HT-29 (cell line): ENCODE results near the gene TTC16. TPM values are rescaled to one million over a fixed set of nuclear protein-coding genes. Genes with fewer than 3 reads are reported as not detected.

Experiments used
- DNase-seq: peaks from one replicate; pipeline ENCODE4 v3.0.0-alpha.2; 2015; ENCODE audit warnings: low spot score
- total RNA-seq: library from RNA; depleted of rRNA; stranded (reverse); fragments of >200 nt; shearing (Covaris generic); gene quantifications from 2 replicates; pipeline ENCODE4 v1.2.3, GENCODE V29; 2014

The TTC16 gene
- total RNA-seq, 1 experiment from 2014 or later: not detected

DNA sequence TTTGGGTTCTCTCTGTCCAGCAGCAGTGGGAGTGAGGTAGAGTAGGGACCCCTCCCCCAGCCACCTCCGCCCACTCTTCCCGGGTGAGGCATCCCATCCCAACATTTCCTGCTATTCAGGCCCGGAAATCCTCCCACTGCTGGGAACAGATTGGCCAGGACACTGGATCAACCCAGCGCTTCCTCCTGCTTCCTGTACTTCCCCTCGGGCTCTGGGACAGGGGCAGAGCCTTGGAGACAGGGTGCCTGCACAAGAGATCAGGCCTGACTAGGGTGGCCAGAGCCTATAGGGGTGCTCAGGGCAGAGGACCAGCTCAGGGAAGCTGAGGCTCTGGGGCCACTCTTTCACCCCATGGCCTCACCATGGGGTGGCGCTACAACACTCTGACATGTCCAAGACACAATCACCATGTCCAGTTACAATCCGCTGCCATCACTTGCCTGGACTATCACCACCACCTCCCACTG is 48.1 kb downstream of the TTC16 start:
- peak; percentile 23 for DNase-seq

DNA sequence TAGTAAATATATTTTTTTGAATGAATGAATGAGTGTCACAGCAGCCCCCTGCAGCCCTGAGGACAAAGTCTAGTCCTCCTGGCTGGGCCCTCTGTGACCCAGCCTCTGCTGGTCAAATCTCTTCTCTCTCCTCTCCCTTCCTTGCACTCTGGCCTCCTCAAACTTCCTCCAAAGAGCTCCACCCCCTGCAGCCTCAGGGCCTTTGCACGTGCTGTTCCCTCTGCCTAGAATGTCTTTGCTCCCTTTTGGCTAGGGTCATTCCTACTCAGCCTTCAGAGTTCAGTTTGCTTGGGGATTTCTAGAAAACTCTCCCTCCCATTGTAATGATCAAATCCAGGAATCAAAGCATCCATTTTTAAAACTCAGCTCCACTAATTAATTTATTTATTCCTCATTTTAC is 49.5 kb downstream of the TTC16 start:
- no peak for DNase-seq

DNA sequence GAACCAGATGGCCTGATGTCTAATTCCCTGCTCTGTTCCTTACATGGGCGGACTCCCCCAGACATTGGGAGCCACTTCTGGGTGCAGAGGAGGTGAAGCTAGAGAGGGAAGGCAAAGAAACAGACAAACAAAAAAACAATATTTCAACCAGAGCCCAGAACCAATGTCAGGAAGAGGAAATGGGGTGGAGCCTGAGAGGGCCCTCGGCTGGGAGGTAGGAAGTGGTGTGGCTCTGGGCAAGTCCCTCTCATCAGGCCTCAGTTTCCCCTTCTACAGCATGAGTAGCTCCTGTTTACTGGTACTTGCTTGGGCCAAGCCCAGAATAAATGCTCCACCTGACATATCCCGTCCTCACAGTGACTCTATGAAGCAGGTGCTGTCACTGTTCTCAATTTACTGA is 51.5 kb downstream of the TTC16 start:
- no peak for DNase-seq

DNA sequence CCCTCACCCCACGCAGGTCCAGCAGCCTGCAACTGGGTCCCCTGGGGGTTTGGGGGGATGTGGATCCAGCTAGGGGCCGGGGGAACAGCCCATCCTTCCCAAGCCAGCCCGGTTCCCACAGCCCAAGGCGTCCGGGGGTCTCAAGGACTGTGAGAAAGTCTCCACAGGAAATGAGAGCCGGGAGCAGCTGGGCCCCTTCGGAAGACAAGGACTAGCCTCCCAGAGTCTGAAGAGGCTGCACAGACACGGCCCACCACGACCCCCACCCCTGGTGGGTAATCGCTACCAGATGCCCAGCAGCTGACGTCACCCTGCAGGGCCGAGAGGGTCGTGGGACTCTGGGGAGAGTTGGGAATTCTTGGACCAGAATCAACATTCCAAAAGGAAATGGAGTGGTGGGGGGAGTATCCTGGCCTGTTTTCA is 52.0 kb downstream of the TTC16 start:
- no peak for DNase-seq

DNA sequence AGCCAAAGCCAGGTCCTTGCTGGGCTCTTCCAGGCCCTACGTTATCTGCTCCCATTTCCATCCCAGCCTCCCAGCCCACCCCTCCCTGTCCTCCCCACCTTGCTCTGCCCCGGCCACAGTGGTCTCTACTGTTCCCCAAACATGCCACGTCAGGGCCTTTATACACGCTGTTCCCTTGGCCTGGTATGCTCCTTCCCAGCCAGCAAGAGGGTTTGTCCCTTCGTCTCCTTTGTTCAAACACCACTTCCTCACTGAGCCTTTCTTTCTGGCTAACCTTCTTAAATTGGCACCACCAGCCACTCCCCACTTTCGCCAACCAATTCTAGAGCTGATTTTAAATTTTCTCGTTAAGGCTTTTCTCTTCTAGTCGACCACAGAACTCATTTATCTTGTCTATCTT is 52.8 kb downstream of the TTC16 start:
- no peak for DNase-seq

DNA sequence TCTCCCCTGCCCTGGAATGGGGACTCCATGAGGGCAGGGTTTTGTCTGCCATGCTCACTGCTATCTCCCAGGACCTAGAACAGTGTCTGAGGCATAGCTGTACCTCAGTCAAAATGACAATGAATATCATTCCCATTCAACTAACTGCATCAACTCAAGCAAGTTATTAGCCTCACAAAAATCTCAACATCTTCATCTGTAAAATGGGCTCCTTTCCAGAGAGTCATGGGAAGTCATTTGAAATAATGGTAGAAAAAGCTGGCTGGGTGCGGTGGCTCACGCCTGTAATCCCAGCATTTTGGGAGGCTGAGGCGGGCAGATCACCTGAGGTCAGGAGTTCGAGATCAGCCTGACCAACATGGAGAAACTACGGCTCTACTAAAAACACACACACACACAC is 53.2 kb downstream of the TTC16 start:
- DNase-seq: no peak

DNA sequence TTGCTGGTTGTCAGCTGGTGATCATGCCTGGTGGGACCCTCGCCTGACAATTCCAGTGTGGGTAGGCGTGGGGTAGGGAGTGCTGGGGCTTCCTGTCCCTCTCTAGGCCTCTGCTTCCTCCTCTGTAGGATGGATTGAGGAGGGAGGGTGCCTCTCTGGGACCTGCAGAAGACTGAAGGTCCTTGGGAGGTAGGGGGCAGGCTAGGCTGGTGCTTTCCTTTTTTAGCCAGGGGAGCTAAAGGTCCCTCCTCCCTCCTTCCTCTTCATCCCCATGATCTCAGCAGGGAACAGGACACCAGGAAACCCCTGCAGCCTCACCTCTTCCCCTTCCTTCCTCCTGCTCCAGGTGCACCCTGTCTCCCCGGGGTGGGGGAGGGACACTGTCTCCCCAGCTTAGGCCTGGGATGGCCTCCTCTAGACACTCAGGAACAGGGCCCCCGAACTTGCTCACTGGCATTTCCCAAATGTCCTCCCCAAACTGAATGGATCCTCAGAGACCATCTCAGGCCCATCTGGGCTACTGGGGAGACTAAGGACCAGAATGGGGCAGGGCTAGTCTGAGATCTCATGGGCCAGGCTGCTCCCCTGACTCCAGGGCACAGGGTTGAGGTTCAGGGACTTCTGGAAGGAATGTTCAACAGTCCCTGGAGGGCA is 54.2 kb downstream of the TTC16 start:
- DNase-seq: no peak

DNA sequence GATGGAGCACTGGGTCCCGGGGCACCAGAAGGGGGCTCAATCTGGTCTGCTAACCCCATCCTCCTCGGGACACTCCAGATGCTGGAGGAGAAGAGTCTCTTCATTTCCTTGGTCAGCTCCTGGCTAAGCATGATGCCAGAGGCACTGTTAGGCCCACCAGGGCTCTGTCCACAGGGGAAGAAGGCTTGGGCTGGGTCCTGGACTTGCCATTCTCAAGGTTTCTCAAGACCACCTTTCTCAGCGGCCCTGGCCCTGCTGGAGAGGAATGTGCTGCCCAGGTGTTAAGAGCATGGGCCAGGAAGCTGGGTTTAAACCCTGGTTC is 54.7 kb downstream of the TTC16 start:
- DNase-seq: no peak

DNA sequence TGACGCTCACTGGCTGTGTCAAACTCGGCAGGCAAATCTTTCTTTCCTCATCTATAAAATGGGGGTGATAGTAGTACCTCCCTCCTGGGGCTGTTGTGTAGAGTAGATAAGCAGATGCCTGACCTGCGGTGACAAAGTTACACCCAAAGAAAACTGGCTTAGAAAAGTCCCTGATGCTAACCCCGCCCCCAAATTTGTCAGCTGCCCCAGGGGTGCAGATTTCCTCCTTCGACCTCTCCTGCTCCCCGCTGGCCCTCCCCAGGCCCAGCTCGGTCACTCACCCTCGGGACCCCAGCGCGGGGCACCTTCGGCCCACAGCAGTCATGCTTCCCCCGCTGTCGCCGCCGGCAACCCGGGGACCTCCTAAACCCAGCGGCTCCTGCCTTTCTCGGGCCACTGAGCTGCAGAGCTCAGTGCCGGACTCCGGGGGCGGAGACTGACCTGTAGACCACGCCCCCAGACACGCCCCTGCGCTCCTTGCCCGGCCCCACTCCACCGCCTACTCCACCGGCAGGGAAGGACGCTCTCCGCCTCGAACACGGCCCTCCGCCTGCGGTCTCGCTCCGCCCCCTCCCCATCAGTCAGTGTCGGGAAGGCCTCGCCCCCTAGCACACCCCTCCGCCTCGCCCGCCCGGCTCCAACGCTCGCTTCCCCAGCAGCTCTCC is 55.2 kb downstream of the TTC16 start:
- DNase-seq: peak; percentile 96

DNA sequence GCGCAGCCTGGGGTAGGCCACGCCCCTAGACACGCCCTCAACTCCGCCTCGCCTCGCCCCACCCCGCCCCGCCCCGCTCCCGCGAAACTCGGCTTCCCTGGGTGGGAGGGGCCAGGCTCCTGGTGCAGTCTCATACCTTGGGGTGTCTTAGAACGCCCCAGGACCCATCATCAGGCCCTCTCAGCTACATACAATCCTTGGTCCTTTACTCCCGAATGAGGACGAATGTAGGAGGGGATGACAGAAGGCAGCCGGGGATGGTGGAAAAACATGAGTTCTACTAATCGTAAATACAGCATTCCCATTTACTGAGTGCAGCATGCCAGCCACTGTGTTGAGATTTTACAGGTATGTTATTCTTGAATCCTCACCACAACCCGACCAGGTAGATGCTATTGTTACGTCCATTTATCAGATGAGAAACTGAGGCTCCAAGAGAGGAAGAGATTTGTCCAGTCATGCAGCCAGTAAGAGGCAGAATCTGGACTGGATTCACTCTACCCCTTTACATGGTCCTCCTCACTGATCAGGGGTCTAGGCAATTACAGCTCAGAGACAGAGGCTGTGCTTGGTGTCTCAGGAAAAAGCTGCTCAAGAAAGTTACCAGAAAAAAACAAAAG is 55.8 kb downstream of the TTC16 start:
- no peak for DNase-seq

DNA sequence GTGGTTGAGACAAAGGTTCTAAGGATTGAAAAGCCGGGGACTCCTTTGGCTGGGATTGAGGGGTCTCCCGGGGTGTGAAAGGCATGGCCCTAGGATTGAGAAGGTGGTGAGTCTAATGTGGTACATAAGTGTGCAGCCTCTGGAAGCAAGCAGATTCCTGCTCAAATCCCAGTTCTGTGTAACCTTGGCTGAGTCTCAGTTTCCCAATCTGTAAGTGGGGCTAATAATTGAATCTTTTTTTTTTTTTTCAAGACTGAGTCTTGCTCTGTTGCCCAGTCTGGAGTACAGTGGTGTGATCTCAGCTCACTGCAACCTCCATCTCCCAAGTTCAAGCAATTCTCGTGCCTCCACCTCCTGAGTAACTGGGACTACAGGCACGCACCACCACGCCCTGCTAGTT is 56.7 kb downstream of the TTC16 start:
- no peak for DNase-seq

DNA sequence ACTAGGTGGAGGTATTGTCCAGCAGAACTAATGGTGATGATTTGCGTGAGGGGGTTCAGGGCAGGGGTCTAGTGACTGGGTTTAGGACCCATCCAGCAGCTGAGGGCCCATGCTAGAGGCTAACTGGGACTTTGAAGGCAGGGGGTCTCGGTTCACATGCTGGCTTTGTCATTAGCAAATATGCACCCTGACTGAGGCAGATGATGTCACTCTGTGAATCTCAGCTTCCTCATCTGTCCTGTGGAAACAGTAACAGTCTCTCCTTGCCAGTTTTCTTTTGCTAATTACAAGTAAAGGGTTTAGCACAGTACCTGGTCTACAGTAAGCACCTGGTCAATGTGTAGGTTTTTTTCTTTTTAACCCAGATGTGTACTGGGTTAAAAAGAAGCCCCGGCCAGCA is 57.4 kb downstream of the TTC16 start:
- DNase-seq: no peak

DNA sequence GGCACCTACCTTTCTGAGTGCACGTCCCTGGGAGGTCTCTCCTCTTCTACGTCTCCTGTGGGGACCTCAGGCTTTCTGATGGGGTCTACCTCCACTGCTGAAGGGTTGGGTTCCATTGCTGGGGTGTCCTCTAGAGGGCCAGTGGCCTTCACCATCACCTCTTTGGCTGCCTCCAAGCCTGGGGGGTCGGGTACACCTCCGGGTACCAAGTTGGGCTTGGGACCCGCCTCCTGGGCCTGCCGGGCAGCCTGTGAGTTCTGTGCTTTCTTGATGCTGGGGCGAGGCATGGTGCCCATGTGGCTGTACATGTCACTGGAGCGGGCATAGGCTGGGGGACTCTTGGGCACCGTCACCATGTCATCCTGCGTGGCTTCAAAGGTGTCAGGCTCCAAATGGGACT is 58.1 kb downstream of the TTC16 start:
- no peak for DNase-seq

DNA sequence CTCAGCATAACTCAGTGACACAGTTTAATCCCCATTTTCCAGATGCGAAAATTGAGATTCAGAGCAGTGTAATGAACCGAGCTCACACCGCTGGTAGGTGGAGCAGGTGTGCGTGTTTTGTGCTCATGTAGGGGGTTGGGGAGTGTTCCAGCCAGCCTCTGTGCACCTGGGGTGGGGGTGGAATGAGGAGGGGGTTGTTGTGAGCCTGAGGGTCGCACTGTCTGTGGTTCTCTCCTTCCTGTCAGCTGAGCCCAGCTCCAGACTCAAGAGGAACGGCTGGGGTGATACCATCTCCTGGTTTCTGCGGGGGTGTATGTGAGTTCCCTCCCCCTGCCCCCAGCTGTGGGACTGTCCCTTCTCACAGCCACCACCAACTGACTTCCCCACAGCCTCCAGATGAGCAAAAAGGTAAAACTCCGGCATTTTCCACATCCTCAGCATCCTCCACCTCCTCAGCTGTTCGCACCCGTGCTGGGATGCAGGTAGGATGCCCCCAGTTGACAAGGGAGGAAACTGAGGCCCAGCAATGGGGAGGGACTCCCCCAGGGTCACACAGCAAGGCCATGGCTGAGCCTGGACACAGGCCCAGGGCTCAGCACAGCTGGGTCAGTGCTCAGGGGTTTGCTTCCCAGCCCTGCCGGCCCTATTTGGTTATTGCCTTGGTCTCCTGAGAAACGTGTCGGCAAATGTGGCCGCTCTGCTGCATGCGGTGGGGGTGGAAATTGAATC is 60.5 kb downstream of the TTC16 start:
- no peak for DNase-seq

DNA sequence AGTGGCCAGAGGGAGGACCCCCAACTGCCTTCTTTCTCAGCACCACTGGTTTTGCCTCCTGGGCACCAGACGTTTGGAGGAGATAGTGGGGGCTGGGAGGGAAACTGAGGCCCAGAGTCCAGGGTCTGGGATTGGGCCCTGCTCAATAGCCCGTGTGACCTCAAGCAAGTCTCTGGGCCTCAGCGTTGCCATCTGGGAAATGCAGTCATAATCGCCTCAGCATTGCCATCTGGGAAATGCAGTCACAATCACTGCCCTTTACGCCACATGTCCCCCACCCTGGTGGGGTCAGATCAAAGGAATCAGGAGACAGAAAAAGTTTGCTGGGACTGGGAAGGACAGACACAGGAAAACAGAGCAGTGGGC is 61.0 kb downstream of the TTC16 start:
- no peak for DNase-seq

DNA sequence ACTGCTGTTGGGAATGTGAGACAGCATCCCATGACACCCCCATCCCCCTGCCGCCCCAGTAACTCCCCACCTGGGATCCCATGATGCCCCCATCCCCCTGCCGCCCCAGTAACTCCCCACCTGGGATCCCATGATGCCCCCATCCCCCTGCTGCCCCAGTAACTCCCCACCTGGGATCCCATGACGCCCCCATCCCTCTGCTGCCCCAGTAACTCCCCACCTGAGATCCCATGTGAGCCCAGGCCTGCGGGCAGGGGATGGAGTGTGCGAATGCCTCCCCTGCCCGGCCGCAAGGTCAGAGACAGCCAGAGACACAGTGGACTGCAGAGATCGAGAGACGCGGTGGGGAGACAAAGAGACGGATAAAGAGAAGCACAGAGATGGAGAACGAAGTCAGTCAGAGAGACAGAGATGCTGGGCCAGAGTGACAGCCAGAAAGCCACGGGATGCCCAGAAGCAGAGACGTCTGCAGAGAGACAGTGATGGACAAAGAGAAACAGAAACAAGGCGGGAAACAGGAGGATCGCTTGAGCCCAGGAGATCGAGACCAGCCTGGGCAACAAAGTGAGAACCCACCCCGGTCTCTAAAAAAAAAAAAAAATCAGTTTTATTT is 61.6 kb downstream of the TTC16 start:
- no peak for DNase-seq

DNA sequence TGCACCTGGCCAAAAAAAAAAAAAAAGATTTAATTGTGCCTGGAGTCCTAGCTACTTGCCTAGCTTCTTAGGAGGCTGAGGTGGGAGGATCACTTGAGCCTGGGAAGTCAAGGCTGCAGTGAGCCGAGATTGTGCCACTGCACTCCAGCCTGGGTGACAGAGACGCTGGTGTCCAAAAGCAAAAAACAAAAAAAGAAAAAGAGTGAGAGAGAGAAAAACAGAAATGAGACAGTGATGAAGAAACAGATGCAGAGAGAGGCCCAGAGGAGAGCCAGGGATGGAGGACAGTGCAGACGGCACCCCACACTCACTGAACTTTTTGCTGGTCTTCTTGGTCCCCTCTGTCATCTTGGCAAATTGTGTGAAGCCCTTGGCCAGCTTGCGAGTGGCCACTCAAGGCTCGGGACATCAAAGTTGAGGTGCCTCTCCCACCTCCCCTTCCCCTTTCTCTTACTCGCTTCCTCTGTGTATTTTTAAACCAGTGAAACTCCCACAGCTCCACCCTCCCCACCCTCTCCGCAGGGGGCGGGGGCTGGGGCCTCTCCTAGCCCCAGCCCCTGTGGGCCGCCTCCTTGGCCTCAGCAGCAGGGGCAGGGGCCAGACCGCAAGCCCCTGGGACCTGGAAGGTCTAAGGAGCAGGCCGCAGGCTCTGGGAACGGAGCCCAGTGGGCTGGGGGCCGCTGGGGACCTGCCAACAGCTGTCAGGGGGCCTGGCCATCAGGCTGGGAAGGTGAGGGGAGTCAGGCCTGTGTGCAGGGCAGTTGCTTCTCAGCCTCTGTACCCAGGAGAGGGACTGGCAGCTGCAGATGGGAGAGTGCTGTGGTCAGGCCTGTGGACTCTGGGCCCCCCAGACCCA is 62.6 kb downstream of the TTC16 start, which contains the start of gene SH2D3C:
TSS of gene SH2D3C (minus strand) at position 387 of the 856 bp plus-strand sequence. CDS start at position 348, 39 bp downstream.
- DNase-seq: no peak

DNA sequence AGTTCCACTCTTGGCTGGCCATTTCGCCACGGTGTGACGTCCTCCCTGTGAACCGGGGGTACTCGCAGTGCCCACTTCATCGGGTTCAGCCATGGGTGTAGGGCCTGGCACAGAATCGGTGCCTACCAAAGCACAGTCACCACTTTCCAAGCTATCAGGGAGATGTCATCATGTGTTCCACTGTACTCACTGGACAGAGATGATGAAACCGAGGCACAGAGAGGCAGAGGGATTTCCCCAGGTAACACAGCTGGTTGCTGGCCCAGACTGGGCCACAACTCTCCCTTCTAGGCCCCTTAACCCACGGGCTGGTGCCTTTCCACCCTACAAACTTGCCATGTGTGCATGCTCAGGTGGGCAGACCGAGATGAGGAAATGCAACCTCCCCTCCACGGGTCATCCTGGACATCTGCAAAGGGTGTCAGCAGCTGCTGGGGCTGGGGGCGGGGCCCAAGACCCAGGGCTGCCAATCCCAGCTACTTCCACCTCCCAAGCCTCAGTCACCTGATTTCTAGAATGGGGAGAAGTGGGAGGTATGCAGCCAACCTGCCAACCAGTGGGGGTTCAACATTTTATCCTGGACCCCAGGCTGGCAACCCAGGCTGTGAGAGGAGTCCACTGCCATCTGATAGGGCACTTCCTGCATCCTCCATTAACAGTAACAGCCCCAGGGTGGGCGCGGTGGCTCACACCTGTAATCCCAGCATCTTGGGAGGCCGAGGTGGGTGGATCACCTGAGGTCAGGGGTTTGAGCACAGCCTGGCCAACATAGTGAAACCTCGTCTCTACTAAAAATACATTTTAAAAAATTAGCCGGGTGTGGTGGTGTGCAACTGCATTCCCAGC is 63.5 kb downstream of the TTC16 start:
- no peak for DNase-seq

DNA sequence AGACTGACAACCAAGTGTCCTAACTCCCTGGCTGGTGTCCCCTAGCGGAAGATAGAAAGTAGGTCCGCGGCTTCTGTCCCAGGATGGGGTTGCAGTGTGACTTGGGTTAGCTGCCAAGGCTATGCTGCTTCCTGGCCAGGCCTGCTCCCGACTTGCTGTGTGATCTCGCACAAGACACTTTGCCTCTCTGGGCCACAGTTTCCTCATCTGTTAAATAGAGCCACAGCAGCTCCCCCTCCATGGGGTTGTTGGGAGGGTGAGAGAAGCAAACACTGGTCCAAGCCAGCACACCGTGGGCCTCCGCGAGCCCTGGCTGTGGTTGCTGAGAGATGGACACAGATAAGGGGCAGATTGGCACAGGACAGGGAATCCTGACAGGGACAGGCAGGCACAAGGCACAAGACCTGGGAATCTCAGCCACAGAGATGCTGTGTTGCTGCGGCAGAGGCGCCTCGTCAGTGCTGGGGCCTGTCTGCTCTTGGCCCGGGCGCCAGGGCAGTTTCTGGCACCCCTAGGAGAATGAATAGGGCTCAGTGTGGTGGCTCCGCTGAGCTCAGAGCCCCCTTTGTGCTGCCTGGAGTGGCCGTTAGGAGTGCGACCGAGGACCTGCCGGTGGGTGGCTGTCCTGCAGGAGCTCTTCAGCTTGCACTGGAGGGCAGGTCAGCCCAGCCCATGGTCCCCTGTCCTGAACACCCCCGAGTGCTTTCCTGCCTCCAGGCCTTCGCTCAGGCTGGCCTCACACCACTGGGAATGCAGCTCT is 64.4 kb downstream of the TTC16 start:
- DNase-seq: no peak
